ENCODE data around the gene MYLIP.

MYLIP gene

GRCh38 chr6:16128759-16129622 is at the start of gene MYLIP:
MYLIP (plus strand) TSS chr6:16129086; CDS start chr6:16129323, 237 bp downstream.
- peak; percentile 98 for DNase-seq

GRCh38 chr6:16079354-16079753 is 49.5 kb upstream of the MYLIP start:
- DNase-seq = no peak

GRCh38 chr6:16080204-16080603 is 48.7 kb upstream of the MYLIP start:
- no peak for DNase-seq

- no peak for DNase-seq
Observed at GRCh38 chr6:16081326-16081725, 47.6 kb upstream of the MYLIP start.

- no peak for DNase-seq
Observed at GRCh38 chr6:16082361-16082760, 46.5 kb upstream of the MYLIP start.

- no peak for DNase-seq
Observed at GRCh38 chr6:16086965-16087364, 41.9 kb upstream of the MYLIP start.

GRCh38 chr6:16087386-16087785 is 41.5 kb upstream of the MYLIP start:
- DNase-seq = no peak

- no peak for DNase-seq
Observed at GRCh38 chr6:16088409-16088808, 40.5 kb upstream of the MYLIP start.

GRCh38 chr6:16089232-16090062 is 39.4 kb upstream of the MYLIP start:
- no peak for DNase-seq

- DNase-seq = no peak
Observed at GRCh38 chr6:16090452-16090851, 38.4 kb upstream of the MYLIP start.

GRCh38 chr6:16090920-16091319 is 38.0 kb upstream of the MYLIP start:
- DNase-seq = no peak

GRCh38 chr6:16092140-16092539 is 36.7 kb upstream of the MYLIP start:
- DNase-seq = no peak

GRCh38 chr6:16092990-16093389 is 35.9 kb upstream of the MYLIP start:
- DNase-seq = no peak

GRCh38 chr6:16095180-16095579 is 33.7 kb upstream of the MYLIP start:
- no peak for DNase-seq

GRCh38 chr6:16097382-16098171 is 31.3 kb upstream of the MYLIP start:
- no peak for DNase-seq

- DNase-seq = no peak
Observed at GRCh38 chr6:16098211-16098610, 30.7 kb upstream of the MYLIP start.

GRCh38 chr6:16102208-16102607 is 26.7 kb upstream of the MYLIP start:
- DNase-seq = no peak

GRCh38 chr6:16103722-16104121 is 25.2 kb upstream of the MYLIP start:
- DNase-seq = no peak

- no peak for DNase-seq
Observed at GRCh38 chr6:16104624-16105433, 24.1 kb upstream of the MYLIP start.

GRCh38 chr6:16105854-16106253 is 23.0 kb upstream of the MYLIP start:
- no peak for DNase-seq

GRCh38 chr6:16106991-16107787 is 21.7 kb upstream of the MYLIP start:
- no peak for DNase-seq

Measured in activated T-cell treated with anti-CD3 and anti-CD28 coated beads for 4 hours (primary cell).